Measurements from ENCODE around the gene ATG10.

DNA sequence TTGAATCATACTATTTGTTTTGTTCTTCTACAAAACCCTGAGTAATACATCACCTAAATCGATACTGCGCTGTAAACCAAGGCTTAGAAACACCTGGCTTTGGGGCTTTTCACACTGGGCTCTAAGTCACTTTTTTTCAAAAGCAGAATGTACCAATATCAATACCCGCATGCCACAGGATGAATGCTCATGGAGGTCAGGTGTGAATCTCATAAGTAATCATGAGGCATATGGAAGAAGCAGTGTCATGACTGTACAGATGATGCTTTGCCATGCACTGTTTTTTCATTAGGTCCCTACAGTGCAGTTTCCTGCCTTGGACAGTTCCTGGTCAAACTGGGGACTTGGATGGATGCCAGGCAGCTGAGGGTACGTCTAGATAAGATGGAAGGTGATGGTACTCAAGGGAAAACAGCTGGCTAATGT is 49.0 kb upstream of the ATG10 start:
- TF ChIP-seq, protein P1, sequence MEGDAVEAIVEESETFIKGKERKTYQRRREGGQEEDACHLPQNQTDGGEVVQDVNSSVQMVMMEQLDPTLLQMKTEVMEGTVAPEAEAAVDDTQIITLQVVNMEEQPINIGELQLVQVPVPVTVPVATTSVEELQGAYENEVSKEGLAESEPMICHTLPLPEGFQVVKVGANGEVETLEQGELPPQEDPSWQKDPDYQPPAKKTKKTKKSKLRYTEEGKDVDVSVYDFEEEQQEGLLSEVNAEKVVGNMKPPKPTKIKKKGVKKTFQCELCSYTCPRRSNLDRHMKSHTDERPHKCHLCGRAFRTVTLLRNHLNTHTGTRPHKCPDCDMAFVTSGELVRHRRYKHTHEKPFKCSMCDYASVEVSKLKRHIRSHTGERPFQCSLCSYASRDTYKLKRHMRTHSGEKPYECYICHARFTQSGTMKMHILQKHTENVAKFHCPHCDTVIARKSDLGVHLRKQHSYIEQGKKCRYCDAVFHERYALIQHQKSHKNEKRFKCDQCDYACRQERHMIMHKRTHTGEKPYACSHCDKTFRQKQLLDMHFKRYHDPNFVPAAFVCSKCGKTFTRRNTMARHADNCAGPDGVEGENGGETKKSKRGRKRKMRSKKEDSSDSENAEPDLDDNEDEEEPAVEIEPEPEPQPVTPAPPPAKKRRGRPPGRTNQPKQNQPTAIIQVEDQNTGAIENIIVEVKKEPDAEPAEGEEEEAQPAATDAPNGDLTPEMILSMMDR (IDR thresholded peaks at IDR 0.05), result no peak
- no peak for TF ChIP-seq POLR2A (IDR thresholded peaks at IDR 0.05)

Data from thyroid gland (tissue), 4 donors.